Endodermal cell (in vitro differentiated cells): Measurements from ENCODE around the gene ZNF503. TPM values are rescaled to one million over a fixed set of nuclear protein-coding genes. Genes with fewer than 3 reads are reported as not detected.

Experiments used
- DNase-seq: peaks from one replicate; pipeline ENCODE4 v3.0.0-alpha.2; 2017
- H3K27ac ChIP-seq: 2 replicates; pipeline ENCODE4 v1.5.1; 2013; ENCODE audit warnings: mild to moderate bottlenecking, low read depth, low read length, moderate library complexity
- H3K27me3 ChIP-seq: 2 replicates; pipeline ENCODE4 v1.6.1; 2013; ENCODE audit warnings: mild to moderate bottlenecking, low read length, moderate library complexity; ENCODE audit not compliant: insufficient read depth, control insufficient read depth, poor library complexity, severe bottlenecking
- H3K36me3 ChIP-seq: 2 replicates; pipeline ENCODE4 v1.7.0; 2013; ENCODE audit warnings: mild to moderate bottlenecking, low read length, moderate library complexity; ENCODE audit not compliant: control insufficient read depth, insufficient read depth
- H3K4me1 ChIP-seq: one replicate; pipeline ENCODE4 v1.7.0; 2013; ENCODE audit warnings: low read length; ENCODE audit not compliant: control insufficient read depth, insufficient read depth
- H3K4me3 ChIP-seq: 2 replicates; pipeline ENCODE4 v1.5.1; 2013; ENCODE audit warnings: mild to moderate bottlenecking, low read length, moderate library complexity
- H3K9ac ChIP-seq: 2 replicates; pipeline ENCODE4 v1.6.1; 2013; ENCODE audit warnings: mild to moderate bottlenecking, low read length, moderate library complexity; ENCODE audit not compliant: poor library complexity, severe bottlenecking; ENCODE audit errors: extremely low read depth
- H3K9me3 ChIP-seq: 2 replicates; pipeline ENCODE4 v1.6.1; 2013; ENCODE audit warnings: mild to moderate bottlenecking, low read length, moderate library complexity; ENCODE audit not compliant: control insufficient read depth
- H3K27ac Mint-ChIP-seq: 2 replicates; pipeline ENCODE4 v1.8.0; 2020; ENCODE audit warnings: mixed read lengths
- H3K27me3 Mint-ChIP-seq: 2 replicates; pipeline ENCODE4 v1.8.0; 2021; ENCODE audit warnings: mild to moderate bottlenecking, mixed read lengths; ENCODE audit not compliant: insufficient read depth
- H3K36me3 Mint-ChIP-seq: 2 replicates; pipeline ENCODE4 v1.8.0; 2020; ENCODE audit warnings: low read depth, mixed read lengths
- H3K4me1 Mint-ChIP-seq: 2 replicates; pipeline ENCODE4 v1.8.0; 2020; ENCODE audit warnings: mixed read lengths
- H3K4me3 Mint-ChIP-seq: 2 replicates; pipeline ENCODE4 v1.8.0; 2020; ENCODE audit warnings: mild to moderate bottlenecking, moderate library complexity, mixed read lengths
- H3K9me3 Mint-ChIP-seq: 2 replicates; pipeline ENCODE4 v1.8.0; 2020; ENCODE audit warnings: mild to moderate bottlenecking, mixed read lengths
- WGBS, 2 experiments: methylation state at CpG; one replicate each; pipeline versions ENCODE4 v1.1.5 to v1.1.7; 2013; ENCODE audit warnings: missing lambda C conversion rate in 2 of 2, mixed read lengths in 1 of 2; ENCODE audit not compliant: insufficient coverage in 1 of 2, insufficient read length in 1 of 2; 5-methylcytosine and 5-hydroxymethylcytosine counted together
- total RNA-seq, 2 donors: library from RNA; stranded (reverse); fragmentation: NEBNext Ultra II Directional in 1 of 2; extraction: Animal tissue kit (Norgen Biotek cat#: 25700) in 1 of 2; gene quantifications; 2 replicates in 1 of 2; 3 replicates in 1 of 2; pipeline ENCODE4 v1.2.1, GENCODE V29; 2021
- TF ChIP-seq, protein P1 (sequence below): fragments of 200-600 bp; sonication (generic); conservative IDR thresholded peaks from 2 replicates; pipeline ENCODE4 v1.5.0; 2021; ENCODE audit warnings: antibody characterized with exemption, mild to moderate bottlenecking

ZNF503 gene
- total RNA-seq, 2 donors from 2014 or later = 0.40 to 1.1 TPM

DNA sequence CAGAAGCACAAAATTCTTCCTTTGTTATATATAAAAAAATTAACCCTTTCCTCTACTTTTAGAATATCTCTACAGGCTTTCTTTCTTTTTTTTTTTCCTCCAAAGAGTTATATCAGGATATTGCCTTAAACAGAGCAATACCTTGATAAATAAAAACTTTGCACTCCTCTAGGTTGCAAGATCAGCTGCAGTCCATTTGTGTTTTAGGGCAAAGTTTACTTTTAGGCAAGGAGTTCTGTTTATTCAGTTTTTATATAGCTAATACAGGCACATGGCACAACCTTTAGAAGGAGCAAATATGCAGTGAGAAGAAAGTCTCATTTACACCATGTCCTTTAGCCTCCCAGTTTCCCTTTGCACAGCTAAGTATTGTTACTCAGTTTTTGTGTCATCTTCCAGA lies 40.1 kb upstream of the ZNF503 start:
- TF ChIP-seq, protein P1, sequence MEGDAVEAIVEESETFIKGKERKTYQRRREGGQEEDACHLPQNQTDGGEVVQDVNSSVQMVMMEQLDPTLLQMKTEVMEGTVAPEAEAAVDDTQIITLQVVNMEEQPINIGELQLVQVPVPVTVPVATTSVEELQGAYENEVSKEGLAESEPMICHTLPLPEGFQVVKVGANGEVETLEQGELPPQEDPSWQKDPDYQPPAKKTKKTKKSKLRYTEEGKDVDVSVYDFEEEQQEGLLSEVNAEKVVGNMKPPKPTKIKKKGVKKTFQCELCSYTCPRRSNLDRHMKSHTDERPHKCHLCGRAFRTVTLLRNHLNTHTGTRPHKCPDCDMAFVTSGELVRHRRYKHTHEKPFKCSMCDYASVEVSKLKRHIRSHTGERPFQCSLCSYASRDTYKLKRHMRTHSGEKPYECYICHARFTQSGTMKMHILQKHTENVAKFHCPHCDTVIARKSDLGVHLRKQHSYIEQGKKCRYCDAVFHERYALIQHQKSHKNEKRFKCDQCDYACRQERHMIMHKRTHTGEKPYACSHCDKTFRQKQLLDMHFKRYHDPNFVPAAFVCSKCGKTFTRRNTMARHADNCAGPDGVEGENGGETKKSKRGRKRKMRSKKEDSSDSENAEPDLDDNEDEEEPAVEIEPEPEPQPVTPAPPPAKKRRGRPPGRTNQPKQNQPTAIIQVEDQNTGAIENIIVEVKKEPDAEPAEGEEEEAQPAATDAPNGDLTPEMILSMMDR = no peak
- Histone ChIP-seq H3K27ac (no peak overlapping the region), H3K9ac (no peak overlapping the region), H3K9me3 (peaks cover 26% of the 10 kb centered on the region), H3K4me1 (no peaks in the 10 kb centered on the region), H3K27me3 (peaks cover 8% of the 10 kb centered on the region), H3K36me3 (no peaks in the 10 kb centered on the region), H3K4me3 (no peak overlapping the region)
- no peak overlapping the region for H3K27ac Mint-ChIP-seq
- peaks cover 45% of the 10 kb centered on the region for H3K27me3 Mint-ChIP-seq
- no peak for DNase-seq
- H3K4me1 Mint-ChIP-seq = no peaks in the 10 kb centered on the region
- peaks cover 22% of the 10 kb centered on the region for H3K9me3 Mint-ChIP-seq
- H3K36me3 Mint-ChIP-seq = peaks cover 2% of the 10 kb centered on the region
- no peak overlapping the region for H3K4me3 Mint-ChIP-seq

DNA sequence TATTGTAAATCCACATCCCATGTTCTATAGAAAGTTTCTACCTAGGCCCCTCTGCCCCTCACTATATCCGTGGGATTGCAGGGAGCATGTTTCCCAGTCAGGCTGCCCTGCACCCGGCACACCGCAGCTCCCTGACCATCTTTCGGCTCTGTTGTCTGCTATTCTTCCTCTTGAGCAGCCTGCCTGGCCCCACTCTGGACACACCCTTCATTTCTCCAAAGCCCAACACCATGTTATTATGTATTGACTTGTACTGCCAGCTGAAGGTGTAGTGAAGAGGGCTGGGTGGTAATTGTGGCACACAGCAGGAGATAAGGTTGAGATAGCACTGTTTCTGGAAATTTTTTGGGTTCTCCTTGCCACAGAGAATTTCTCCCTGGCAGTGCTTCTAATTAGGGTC lies 39.6 kb upstream of the ZNF503 start:
- TF ChIP-seq, protein P1 = no peak
- Histone ChIP-seq H3K4me3 (no peak overlapping the region), H3K27me3 (peaks cover 8% of the 10 kb centered on the region), H3K4me1 (no peaks in the 10 kb centered on the region), H3K9me3 (peaks cover 22% of the 10 kb centered on the region), H3K27ac (no peak overlapping the region), H3K36me3 (no peaks in the 10 kb centered on the region), H3K9ac (no peak overlapping the region)
- no peaks in the 10 kb centered on the region for H3K4me1 Mint-ChIP-seq
- no peak overlapping the region for H3K27ac Mint-ChIP-seq
- peaks cover 18% of the 10 kb centered on the region for H3K9me3 Mint-ChIP-seq
- no peak for DNase-seq
- H3K27me3 Mint-ChIP-seq = peaks cover 47% of the 10 kb centered on the region
- H3K4me3 Mint-ChIP-seq = no peak overlapping the region
- WGBS, 2 experiments = 88 to 91% methylated on average over 1 to 4 of the region's 4 CpGs
- H3K36me3 Mint-ChIP-seq = peaks cover 2% of the 10 kb centered on the region

DNA sequence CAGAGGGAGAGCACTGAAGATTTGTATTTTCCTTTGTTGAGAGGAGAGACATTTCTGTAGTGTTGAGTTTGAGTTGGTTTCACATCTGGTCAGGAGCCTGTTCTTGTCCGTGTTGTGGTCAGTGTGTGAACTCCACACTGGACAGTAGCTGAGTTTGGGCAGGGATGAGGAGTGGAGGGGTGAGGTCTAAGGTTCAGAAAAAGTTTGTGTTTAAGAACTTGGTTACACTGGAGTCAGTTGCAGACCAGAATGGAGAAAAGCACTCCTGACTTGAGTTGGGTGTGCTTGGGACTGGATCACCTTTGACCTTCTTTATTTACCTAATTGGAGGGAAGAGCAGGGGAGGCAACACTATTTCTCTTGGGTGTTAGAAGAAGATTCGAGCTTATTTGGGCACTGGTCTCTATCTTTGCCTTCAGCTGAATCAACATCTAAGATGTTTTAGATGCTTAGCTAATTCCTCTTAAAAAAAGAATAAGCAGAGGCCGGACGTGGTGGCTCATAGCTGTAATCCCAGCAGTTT lies 38.8 kb upstream of the ZNF503 start:
- Histone ChIP-seq H3K27ac (no peak overlapping the region), H3K4me3 (no peak overlapping the region), H3K9me3 (peaks cover 14% of the 10 kb centered on the region), H3K27me3 (peaks cover 8% of the 10 kb centered on the region), H3K9ac (no peak overlapping the region), H3K4me1 (no peaks in the 10 kb centered on the region), H3K36me3 (no peaks in the 10 kb centered on the region)
- no peak for DNase-seq
- Mint-ChIP-seq H3K27me3 (peaks cover 55% of the 10 kb centered on the region), H3K9me3 (peaks cover 14% of the 10 kb centered on the region), H3K27ac (no peak overlapping the region), H3K4me3 (no peak overlapping the region), H3K36me3 (peaks cover 2% of the 10 kb centered on the region), H3K4me1 (peaks cover under 1% of the 10 kb centered on the region)
- TF ChIP-seq, protein P1 = no peak
- WGBS, 2 experiments = 90 to 94% methylated on average over 4 of the region's 4 CpGs
